ENCODE measurements around the gene RNU6-1.

DNA sequence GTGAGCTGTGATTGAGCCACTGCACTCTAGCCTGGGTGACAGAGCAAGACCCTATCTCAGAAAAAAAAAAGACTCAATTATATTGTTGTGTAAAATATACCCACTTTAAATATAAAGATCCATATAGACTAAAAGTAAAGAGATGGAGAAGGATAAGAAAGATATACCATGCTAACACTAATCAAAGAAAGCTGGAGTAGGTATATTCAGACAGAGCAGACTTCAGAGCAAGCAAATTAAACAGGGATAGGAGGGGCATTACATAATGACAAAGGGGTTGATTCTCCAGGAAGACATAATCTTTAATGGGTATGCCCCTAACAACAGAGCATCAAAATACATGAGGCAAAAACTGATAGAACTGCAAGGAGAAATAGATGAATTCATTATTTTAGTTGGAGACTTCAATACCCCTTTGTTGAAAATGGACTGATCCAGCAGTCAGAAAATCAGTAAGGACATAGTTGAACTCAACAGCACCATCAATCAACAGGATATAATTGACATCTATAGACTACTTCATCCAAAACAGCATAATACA lies 31.1 kb upstream of the RNU6-1 start:
- TF ChIP-seq, protein P1, sequence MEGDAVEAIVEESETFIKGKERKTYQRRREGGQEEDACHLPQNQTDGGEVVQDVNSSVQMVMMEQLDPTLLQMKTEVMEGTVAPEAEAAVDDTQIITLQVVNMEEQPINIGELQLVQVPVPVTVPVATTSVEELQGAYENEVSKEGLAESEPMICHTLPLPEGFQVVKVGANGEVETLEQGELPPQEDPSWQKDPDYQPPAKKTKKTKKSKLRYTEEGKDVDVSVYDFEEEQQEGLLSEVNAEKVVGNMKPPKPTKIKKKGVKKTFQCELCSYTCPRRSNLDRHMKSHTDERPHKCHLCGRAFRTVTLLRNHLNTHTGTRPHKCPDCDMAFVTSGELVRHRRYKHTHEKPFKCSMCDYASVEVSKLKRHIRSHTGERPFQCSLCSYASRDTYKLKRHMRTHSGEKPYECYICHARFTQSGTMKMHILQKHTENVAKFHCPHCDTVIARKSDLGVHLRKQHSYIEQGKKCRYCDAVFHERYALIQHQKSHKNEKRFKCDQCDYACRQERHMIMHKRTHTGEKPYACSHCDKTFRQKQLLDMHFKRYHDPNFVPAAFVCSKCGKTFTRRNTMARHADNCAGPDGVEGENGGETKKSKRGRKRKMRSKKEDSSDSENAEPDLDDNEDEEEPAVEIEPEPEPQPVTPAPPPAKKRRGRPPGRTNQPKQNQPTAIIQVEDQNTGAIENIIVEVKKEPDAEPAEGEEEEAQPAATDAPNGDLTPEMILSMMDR (IDR thresholded peaks at IDR 0.05), result no peak
- no peak for TF ChIP-seq POLR2A (IDR thresholded peaks at IDR 0.05)
